Epidermal melanocyte (primary cell): ENCODE data around the gene ADAT3.
"Not testable (repeated sequence)": the region's sequence is repeated elsewhere in the genome, so short reads cannot be mapped to it uniquely, and the experiment has no call there.

Source experiments
- DNase-seq: peaks from one replicate; pipeline ENCODE4 v3.0.0; 2011; ENCODE audit warnings: low spot score; ENCODE audit not compliant: insufficient read length

Gene ADAT3

DNA sequence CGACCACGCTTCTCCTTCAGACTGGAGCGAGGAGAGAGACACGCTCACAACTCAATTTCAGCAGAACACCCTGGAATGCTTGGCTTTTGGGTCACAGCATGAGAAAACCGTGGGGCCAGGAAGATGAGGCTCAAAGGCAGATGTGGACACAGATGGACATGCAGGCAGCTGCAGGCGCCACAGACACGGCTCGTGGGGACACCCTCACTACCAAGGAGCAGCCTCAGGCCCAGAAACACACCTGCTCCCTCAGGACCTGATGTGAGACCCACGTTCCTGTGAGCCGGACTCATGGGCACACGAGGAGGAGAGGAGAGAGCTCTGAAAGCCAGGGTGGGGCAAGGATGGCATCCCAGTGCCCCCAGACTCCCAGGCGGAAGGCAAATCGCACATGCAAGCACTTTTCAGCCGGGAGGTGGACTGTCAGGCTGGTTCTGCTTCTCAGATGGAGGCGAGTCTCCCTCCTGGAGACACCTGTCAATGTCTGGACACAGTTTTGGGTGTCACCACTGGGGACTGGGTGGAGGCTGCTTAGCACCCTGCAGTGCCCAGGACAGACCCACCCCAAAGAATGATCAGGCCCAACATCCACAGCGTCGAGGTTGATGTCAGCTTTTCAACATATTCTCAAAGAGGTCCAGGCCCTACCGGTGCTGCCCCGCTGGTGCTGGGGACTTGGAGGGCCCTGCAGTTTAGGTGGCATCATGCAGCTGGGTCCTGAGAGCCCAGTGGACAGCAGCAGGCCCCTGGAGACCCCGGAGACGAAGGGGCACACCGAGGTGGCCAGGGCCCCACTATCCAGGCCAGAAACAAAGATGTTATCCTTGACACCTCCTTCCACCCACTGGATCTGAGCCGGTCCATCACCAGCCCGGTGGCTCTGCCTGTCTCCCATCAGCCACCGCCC, 22.2 kb upstream of the ADAT3 start:
- peak; percentile 10 for DNase-seq

GRCh38 chr19:1883784-1884183, 21.4 kb upstream of the ADAT3 start:
- no peak for DNase-seq

GRCh38 chr19:1884291-1884718, 20.9 kb upstream of the ADAT3 start:
- DNase-seq, result peak; percentile 16

GRCh38 chr19:1884719-1885334, 20.4 kb upstream of the ADAT3 start:
- DNase-seq, result peak; percentile 22

- peak; percentile 98 for DNase-seq
Measured at GRCh38 chr19:1885398-1886119, 19.6 kb upstream of the ADAT3 start, which contains the start of gene ABHD17A. Gene ABHD17A, minus strand, starts transcription at chr19:1885496. Its CDS starts 3,930 bp downstream, at chr19:1881566.

DNA sequence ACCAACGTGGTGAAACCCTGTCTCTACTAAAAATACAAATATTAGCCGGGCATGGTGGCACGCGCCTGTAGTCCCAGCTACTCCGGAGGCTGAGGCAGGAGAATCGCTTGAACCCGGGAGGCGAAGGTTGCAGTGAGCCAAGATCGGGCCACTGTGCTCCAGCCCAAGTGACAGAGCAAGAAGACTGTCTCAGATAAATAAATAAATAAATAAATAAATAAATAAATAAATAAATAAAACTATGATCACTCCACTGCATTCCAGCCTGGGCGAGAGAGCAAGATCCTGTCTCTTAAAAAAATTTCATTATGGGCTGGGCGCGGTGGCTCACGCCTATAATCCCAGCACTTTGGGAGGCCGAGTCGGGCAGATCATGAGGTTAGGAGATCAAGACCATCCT, 18.8 kb upstream of the ADAT3 start:
- not testable (repeated sequence) for DNase-seq

DNA sequence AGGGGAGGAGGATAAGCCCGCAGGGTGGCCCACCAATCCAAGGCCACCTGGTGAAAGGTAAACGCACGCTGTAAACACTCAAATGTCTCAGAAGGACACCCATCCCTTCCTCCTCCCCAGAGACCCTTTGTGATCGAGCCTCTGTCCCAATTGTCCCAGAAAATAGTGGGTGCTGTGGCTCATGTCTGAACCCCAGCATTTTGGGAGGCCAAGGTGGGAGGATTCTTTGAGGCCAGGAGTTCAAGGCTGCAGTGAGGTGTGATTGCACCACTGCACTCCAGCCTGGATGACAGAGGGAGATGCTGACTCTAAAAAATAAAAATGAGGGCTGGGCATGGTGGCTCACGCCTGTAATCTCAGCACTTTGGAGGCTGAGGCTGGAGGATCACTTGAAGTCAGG, 16.8 kb upstream of the ADAT3 start:
- DNase-seq, result no peak

DNA sequence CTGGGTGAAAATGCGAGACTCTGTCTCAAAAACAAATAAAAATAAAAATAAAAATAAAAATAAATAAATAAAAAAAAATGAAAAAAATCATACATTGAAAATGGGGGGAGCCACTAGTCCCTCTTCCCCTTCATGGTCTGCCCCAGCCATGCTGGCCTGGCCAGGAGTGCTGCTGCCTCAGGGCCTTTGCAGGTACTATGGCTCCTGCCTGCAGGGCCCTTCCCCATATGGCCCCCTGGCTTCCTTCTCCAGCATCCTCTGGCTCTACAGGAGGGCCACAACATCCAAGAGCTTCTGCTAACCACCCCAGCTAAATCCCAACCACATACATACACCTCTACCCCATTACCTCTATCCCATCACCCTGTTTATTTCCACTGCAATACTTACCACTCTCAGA, 15.3 kb upstream of the ADAT3 start:
- DNase-seq, result no peak

GRCh38 chr19:1893791-1894190, 11.4 kb upstream of the ADAT3 start:
- DNase-seq, result no peak

DNA sequence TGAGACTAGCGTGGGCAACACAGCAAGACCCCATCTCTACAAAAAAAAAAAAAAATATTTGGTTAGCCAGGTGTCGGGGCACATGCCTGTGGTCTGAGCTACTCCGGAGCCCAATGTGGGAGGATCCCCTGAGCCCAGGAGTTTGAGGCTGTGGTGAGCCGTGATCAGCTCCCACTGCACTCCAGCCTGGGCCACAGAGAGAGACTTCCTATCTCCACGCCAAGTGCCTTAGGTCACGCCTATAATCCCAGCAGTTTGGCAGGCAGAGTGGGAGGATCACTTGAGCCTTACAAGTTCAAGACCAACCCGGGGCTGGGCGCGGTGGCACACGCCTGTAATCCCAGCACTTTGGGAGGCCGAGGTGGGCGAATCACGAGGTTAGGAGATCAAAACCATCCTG, 8.7 kb upstream of the ADAT3 start:
- DNase-seq, result no peak

- DNase-seq, result no peak
Measured at GRCh38 chr19:1901940-1902404, 3.2 kb upstream of the ADAT3 start.

DNA sequence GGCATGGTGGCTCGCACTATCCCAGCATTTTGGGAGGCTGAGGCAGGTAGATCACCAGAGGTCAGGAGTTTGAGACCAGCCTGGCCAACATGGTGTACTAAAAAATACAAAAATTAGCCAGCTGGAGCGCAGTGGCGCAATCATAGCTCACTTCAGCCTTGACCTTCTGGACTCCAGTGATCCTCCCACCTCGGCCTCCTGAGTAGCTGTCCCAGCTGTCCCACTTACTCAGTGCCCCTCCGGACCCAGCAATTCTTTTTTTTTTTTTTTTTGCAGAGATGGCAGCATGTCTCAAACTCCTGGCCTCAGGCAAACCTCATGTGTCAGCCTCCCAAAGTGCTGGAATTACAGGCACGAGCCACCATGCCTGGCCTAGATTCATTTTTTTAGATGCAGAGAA, 2.3 kb upstream of the ADAT3 start:
- no peak for DNase-seq

- no peak for DNase-seq
Measured at GRCh38 chr19:1904860-1905109, 414 bp upstream of the ADAT3 start.

DNA sequence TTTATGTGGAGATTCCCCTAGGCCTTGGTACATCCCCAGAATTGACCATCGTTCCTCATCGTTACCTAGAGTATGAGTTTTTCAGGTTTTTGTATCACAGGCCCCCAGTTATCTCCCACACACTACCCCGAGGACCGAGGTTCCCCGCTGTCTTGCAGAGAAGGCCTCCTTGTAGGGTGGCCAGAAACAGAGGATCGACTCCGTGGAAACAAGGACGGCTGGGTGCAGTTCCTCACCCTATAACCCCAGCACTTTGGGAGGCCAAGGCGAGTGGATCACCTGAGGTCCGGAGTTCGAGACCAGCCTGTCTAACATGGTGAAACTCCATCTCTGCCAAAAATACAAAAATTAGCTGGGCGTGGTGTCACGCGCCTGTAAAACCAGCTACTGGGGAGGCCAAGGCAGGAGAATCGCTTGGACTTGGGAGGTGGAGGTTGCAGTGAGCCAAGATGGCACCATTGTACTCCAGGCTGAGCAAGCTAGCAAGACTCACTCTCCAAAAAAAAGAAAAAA, 720 bp downstream of the ADAT3 start:
- DNase-seq, result no peak

DNA sequence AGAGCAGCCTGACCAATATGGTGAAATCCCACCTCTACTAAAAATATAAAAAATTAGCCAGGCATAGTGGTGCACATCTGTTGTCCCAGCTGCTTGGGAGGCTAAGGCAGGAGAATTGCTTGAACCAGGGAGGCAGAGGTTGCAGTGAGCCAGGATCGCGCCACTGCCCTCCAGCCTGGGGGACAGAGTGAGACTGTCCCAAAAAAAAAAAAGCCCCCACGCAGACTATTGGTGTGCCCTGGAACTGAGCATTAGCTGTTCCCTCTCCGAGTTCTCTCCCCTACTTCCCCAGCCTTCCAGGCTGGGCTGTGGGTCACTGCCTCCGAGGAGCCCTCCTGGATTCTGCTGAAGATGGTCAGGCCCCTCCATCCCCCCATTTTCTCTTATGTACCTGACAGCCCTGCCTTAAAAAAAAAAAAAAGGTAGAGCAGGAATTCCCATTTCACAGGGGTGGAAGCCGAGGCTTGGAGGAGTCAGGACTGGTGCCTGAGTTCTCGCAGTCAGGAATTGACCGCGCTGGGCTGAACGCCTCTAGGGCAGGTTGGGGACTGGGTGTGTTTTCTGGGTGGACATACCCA, 1.9 kb downstream of the ADAT3 start:
- no peak for DNase-seq

DNA sequence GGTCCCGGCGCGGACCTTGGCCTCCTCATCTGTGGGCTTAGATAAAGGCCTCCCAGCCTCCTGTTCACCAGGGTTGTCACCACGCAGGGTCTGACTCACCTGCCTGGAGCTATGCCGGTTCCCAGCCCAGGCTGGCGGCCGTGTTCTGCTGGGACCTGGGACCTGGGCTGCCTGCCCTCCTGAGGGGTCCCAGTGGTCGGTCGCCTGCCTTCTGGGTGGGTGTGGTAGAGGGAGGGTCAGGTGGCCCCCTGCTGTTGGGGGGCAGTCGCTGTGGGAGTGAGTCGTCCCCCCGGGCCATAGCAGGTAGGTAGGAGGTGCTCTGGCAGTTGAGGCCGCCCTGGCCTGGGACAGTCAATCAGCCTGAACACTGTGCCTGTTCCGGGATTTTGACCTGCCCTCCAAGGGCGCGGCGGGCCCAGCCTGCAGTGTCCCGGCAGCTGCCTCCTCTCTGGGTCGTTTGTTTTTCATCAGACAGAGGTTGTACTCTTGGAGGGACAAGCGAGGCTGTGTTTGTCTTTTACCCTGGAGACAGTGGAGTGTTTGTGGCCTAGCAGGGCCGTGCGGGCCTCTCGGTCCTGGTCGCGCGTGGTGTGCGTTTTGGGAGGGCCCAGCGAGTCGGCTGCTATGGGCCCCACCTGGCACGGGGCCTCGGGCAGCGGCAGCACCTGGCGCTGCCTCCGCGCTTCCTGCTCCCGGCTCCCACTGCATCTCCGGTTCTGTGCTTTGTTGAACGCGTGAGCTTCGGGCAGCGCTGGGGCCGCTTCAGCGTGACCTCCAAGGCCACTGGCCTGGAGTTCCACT, 2.6 kb downstream of the ADAT3 start:
- DNase-seq, result no peak

- no peak for DNase-seq
Measured at GRCh38 chr19:1908364-1908678, 3.1 kb downstream of the ADAT3 start.

DNA sequence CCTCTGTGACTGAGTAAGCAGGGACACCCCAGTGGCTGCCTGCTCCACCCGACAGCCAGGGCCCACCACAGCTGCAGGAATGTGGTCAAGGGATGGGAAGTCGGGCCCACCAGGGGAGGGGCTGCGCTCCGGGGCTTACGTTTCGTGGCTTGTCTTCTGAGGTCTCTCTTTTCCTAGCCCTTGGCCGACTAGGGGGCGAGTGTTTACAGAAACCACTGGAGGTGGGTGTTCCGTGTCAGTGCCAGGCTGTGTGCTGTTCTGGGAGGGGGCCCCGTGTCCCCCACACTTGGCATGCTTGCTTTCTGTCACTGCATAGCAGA, 4.5 kb downstream of the ADAT3 start:
- no peak for DNase-seq

DNA sequence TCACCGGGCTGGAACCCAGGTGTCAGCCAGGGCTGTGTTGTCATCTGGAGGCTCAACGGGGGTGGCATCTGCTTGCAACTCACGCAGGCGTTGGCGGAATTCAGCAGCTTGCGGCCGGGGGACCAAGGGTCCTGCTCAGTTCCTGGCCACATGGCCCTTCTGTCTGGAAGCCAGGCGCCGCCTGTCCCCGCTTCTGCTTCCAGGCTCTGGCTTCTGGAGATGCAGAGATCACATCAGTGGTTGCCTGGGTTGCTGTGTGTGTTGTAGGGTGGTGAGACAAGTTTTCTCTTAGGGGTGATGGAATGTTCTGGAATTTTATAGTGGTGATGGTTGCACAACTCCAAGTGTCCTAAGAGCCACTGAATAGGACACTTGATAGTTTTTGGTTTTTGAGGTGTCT, 5.0 kb downstream of the ADAT3 start:
- DNase-seq, result no peak

DNA sequence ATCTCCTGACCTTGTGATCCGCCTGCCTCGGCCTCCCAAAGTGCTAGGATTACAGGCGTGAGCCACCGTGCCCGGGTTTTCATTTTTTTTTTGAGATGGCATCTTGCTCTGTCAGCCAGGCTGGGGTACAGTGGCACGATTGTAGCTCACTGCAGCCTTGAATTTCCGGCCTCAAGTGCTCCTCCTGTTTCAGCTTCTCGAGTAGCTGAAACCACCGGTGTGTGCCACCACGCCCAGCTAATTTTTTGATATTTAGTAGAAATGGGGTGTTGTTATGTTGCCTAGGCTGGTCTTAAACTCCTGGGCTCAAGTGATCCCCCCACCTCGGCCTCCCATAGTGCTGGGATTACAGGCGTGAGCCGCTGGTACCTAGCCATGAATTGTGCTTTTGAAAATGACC, 5.9 kb downstream of the ADAT3 start:
- no peak for DNase-seq

- DNase-seq, result no peak
Measured at GRCh38 chr19:1911995-1912394, 6.8 kb downstream of the ADAT3 start.
